ENCODE measurements around the gene ZFYVE28.

DNA sequence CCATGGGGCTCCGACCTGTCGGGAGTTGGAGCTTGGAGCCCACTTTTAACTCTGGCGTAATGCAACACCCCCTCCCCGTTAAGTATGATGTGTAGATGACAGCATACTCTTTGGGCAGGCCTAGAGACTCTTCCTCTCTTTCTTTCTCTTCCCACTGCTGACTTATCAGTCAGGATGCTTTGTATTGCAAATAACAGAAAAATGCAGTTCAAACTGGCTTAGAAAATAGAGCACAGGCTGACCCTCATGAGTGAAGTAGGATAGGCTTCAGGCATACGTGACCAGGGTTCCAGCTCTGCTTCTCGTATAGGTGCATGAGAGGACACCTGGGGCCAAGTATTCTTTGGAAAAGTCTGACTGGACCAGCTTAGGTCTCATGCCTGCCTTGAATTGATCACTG lies 27.1 kb upstream of the ZFYVE28 start:
- no peak for TF ChIP-seq BRCA1 (IDR thresholded peaks at IDR 0.05; ENCODE audit: low read depth, low read length)
- TF ChIP-seq TAF1 (IDR thresholded peaks at IDR 0.05; ENCODE audit: borderline replicate concordance, low read depth, low read length): no peak
- no peak for TF ChIP-seq POLR2AphosphoS5 (IDR thresholded peaks at IDR 0.05; ENCODE audit: low read length)
- no peak for TF ChIP-seq EGR1 (IDR thresholded peaks at IDR 0.05; ENCODE audit: borderline replicate concordance in 1 of 2, low read depth in 2 of 2, low read length in 2 of 2)
- TF ChIP-seq, protein P1, sequence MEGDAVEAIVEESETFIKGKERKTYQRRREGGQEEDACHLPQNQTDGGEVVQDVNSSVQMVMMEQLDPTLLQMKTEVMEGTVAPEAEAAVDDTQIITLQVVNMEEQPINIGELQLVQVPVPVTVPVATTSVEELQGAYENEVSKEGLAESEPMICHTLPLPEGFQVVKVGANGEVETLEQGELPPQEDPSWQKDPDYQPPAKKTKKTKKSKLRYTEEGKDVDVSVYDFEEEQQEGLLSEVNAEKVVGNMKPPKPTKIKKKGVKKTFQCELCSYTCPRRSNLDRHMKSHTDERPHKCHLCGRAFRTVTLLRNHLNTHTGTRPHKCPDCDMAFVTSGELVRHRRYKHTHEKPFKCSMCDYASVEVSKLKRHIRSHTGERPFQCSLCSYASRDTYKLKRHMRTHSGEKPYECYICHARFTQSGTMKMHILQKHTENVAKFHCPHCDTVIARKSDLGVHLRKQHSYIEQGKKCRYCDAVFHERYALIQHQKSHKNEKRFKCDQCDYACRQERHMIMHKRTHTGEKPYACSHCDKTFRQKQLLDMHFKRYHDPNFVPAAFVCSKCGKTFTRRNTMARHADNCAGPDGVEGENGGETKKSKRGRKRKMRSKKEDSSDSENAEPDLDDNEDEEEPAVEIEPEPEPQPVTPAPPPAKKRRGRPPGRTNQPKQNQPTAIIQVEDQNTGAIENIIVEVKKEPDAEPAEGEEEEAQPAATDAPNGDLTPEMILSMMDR (IDR thresholded peaks at IDR 0.05 in 2 of 3, conservative IDR thresholded peaks at IDR 0.05 in 1 of 3; ENCODE audit: control insufficient read depth in 2 of 3, extremely low read depth in 1 of 3, insufficient read depth in 1 of 3, low read depth in 3 of 3, low read length in 3 of 3): no peak
- TF ChIP-seq MXI1 (IDR thresholded peaks at IDR 0.05; ENCODE audit: low read depth, low read length): no peak
- TF ChIP-seq ESRRA (IDR thresholded peaks at IDR 0.05; ENCODE audit: low read length): no peak
- no peak for TF ChIP-seq CHD2 (IDR thresholded peaks at IDR 0.05; ENCODE audit: borderline replicate concordance, low read depth, low read length)

Measured in GM12878 (cell line).